Suprapubic skin (tissue), 3 donors: ENCODE data around the gene MPC2.

Source experiments
- CTCF ChIP-seq, 2 donors: fragments of 200-600 bp in 1 of 2; fragments of 450-650 bp in 1 of 2; sonication (generic) in 1 of 2; IDR thresholded peaks; one replicate each; pipeline ENCODE4 v1.5.1; 2016 to 2019; ENCODE audit warnings: antibody characterized with exemption in 2 of 2, mild to moderate bottlenecking in 1 of 2, moderate library complexity in 1 of 2
- POLR2A ChIP-seq, 2 donors: fragments of 450-650 bp; IDR thresholded peaks; one replicate each; pipeline ENCODE4 v1.6.1; 2017; ENCODE audit warnings: antibody characterized with exemption in 2 of 2, mild to moderate bottlenecking in 2 of 2, moderate library complexity in 2 of 2

DNA sequence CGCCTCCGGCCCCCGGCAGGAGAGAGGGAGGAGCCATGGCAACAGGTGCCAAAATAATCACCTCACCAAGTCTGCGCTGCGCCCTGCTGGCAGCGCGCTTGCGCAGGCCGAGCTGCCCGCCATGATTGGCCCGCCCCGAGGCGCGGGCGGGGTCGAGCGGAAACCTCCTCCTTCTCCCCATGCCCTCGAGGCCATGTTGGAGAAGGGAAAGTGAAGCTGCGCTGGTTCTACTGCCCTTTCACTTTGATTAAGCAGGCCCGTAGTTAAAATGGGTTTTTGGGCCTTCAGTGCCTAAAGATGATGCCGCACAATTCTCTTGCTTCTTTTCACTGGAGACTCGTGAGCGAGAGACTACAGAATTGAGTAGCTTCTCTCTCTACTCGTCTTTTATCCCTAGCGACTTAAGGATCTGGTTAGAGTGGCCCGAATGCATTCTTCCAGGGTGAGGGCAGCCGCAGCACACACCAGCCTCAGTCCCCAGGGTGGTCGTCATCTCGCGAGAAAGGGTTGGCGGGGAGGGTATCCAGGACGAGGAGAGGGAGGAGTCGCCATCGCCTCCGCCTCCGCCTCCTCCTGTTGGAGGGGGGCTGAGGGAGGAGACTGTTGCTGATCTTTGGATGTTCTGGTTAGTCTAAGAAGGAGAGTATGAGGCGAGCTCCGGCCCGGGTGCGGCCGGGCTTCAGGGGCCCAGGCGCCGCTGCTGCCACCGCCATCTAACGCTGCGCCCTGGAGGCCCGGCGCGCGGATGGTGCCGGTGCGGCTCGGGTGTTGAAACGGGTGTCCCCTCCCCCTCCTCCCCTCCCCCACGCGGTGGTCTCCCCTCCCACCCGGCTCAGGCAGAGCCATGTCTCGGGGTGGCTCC, 573 bp downstream of the MPC2 start, which contains the start of gene DCAF6:
- TF ChIP-seq POLR2A (IDR thresholded peaks at IDR 0.05) (peak; percentile 15 to 86), CTCF (IDR thresholded peaks at IDR 0.05) (no peak)
